Activated CD4-positive, alpha-beta T cell treated with anti-CD3 and anti-CD28 coated beads for 36 hours (primary cell): ENCODE data around the gene CCDC170. TPM values are rescaled to one million over a fixed set of nuclear protein-coding genes. Genes with fewer than 3 reads are reported as not detected.
A peak's percentile ranks its signal among the peaks of the same experiment; 100 is the strongest.

Experiments
- ATAC-seq: fragments of 200-7000 bp; cut with Tn5 transposase; one replicate; pipeline ENCODE4 v1.10.0; 2021; ENCODE audit warnings: mild to moderate bottlenecking, moderate library complexity
- CTCF ChIA-PET: fragments of 350-600 bp; sonication (Branson Sonifier 250); formaldehyde crosslinking; loops from one replicate; lab custom pipeline; 2021; ENCODE audit warnings: antibody characterized with exemption; lab: Charles Lee
- POLR2A ChIA-PET: fragments of 350-600 bp; sonication (Branson Sonifier 250); formaldehyde crosslinking; loops from one replicate; lab custom pipeline; 2021; ENCODE audit warnings: antibody characterized with exemption, inconsistent platforms; lab: Charles Lee
- DNase-seq: peaks from one replicate; pipeline ENCODE4 v3.0.0-alpha.2; 2020
- H3K27ac Mint-ChIP-seq: one replicate; pipeline ENCODE4 v1.8.0; 2021; ENCODE audit warnings: mixed read lengths
- H3K27me3 Mint-ChIP-seq: one replicate; pipeline ENCODE4 v1.8.0; 2021; ENCODE audit warnings: mixed read lengths
- H3K36me3 Mint-ChIP-seq: one replicate; pipeline ENCODE4 v1.8.0; 2021; ENCODE audit warnings: low read depth, mixed read lengths
- H3K4me1 Mint-ChIP-seq: one replicate; pipeline ENCODE4 v1.8.0; 2021; ENCODE audit warnings: mixed read lengths
- H3K4me3 Mint-ChIP-seq: one replicate; pipeline ENCODE4 v1.8.0; 2021; ENCODE audit warnings: mild to moderate bottlenecking, moderate library complexity, mixed read lengths
- H3K9me3 Mint-ChIP-seq: one replicate; pipeline ENCODE4 v1.8.0; 2021; ENCODE audit warnings: low read depth, mixed read lengths
- intact Hi-C, 2 experiments: fragments of 100-400 bp; cut with DNase I in 1 of 2; cut with micrococcal nuclease in 1 of 2; formaldehyde crosslinking; loops; one replicate each; pipeline versions ENCODE4 v1.14.2 to v1.15.1; 2022 to 2024; cut with DNase I, micrococcal nuclease
- total RNA-seq, 2 experiments: library from RNA; stranded (reverse); gene quantifications; one replicate each; pipeline ENCODE4 v1.2.3, GENCODE V29; 2021

Gene CCDC170
- total RNA-seq, 2 experiments from 2014 or later = not detected

DNA sequence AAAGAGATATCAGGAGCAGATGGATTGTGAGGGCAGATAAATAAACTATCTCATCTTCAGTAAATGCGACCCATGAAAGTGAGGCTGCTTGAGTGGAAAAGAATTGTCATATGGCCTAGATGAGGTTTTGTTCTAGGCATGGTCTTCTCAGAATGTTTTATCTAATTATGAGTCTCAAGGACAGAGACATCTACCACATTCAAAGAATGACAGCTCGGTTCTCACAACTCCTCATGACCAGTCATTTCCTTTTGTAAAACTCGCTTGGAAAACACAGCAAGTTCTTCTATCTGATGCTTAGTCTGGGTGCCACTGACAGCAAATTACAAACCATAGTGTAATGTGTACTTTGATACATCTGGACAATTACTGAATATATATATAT lies 140.5 kb downstream of the CCDC170 start:
- H3K4me3 Mint-ChIP-seq = no peak overlapping the region
- DNase-seq = no peak
- H3K27ac Mint-ChIP-seq = no peak overlapping the region
- peaks cover 5% of the 10 kb centered on the region for H3K4me1 Mint-ChIP-seq
- peaks cover 24% of the 10 kb centered on the region for H3K27me3 Mint-ChIP-seq
- intact Hi-C loops = loop anchor here in 1 of 2 experiments (2.0 to 5.0 kb wide), 2 partner anchors 68 kb away; no protein-coding TSS in a partner anchor
- peaks cover 1% of the 10 kb centered on the region for H3K9me3 Mint-ChIP-seq
- peak; percentile 91 for ATAC-seq
- H3K36me3 Mint-ChIP-seq = no peaks in the 10 kb centered on the region
- ChIA-PET POLR2A (no interaction called here), CTCF (no interaction called here)

DNA sequence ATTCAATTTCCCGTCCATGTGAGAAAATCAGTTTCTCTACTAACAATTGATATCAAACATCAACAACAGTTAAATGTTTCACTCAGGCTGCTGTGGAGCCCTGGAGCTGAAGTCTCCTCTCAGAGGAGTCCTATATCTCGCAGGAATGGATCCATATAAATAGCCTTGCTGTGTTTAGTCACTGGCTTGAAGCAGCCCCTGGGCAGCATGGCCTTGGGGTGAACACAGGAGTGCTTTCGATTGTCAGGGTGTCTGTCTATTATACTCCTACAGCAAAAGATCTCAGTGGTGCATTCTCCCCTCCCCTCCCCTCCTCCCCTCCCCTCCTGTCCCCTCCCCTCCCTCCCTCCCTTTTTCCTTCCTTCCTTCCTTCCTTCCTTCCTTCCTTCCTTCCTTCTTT lies 141.9 kb downstream of the CCDC170 start:
- no peak for DNase-seq
- H3K36me3 Mint-ChIP-seq = no peaks in the 10 kb centered on the region
- CTCF ChIA-PET = no interaction called here
- H3K4me3 Mint-ChIP-seq = no peak overlapping the region
- H3K27ac Mint-ChIP-seq = no peak overlapping the region
- POLR2A ChIA-PET = no interaction called here
- ATAC-seq = no peak
- H3K9me3 Mint-ChIP-seq = peaks cover 5% of the 10 kb centered on the region
- intact Hi-C loops = loop anchor here in 1 of 2 experiments (2.0 kb wide), 1 partner anchor 69 kb away; no protein-coding TSS in a partner anchor
- H3K4me1 Mint-ChIP-seq = peaks cover 5% of the 10 kb centered on the region
- H3K27me3 Mint-ChIP-seq = peaks cover 20% of the 10 kb centered on the region

DNA sequence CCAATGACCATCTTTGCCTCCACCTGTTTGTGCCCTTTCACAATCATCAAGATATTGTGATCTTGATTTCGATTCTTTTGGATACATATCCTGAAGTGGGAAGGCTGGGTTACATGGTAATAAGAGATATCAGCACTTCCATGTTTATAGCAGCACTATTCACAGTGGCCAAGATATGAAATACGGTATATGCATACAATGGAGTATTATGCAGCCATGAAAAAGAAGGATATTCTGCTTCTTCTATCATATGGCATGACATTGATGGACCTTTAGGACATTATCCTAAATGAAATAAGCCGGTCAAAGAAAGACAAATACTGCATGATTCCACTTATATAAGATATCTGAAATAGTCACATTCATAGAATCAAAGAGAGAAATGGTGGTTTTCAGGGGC lies 144.0 kb downstream of the CCDC170 start:
- peaks cover 21% of the 10 kb centered on the region for H3K27me3 Mint-ChIP-seq
- no peak overlapping the region for H3K27ac Mint-ChIP-seq
- H3K36me3 Mint-ChIP-seq = no peaks in the 10 kb centered on the region
- ChIA-PET POLR2A (no interaction called here), CTCF (no interaction called here)
- H3K9me3 Mint-ChIP-seq = peaks cover 9% of the 10 kb centered on the region
- intact Hi-C loops = no loop called here
- peaks cover 5% of the 10 kb centered on the region for H3K4me1 Mint-ChIP-seq
- DNase-seq (no peak), ATAC-seq (no peak)
- no peak overlapping the region for H3K4me3 Mint-ChIP-seq

GRCh38 chr6:151639750-151640149 lies 145.9 kb downstream of the CCDC170 start:
- POLR2A ChIA-PET = no interaction called here
- no peaks in the 10 kb centered on the region for H3K36me3 Mint-ChIP-seq
- peaks cover 34% of the 10 kb centered on the region for H3K27me3 Mint-ChIP-seq
- H3K4me3 Mint-ChIP-seq = no peak overlapping the region
- CTCF ChIA-PET = no interaction called here
- intact Hi-C loops = no loop called here
- H3K4me1 Mint-ChIP-seq = no peaks in the 10 kb centered on the region
- H3K9me3 Mint-ChIP-seq = peaks cover 11% of the 10 kb centered on the region
- H3K27ac Mint-ChIP-seq = no peak overlapping the region
- ATAC-seq (no peak), DNase-seq (no peak)

- ChIA-PET POLR2A (no interaction called here), CTCF (no interaction called here)
- no peaks in the 10 kb centered on the region for H3K4me1 Mint-ChIP-seq
- no peak overlapping the region for H3K27ac Mint-ChIP-seq
- peaks cover 11% of the 10 kb centered on the region for H3K9me3 Mint-ChIP-seq
- H3K36me3 Mint-ChIP-seq = no peaks in the 10 kb centered on the region
- no peak overlapping the region for H3K4me3 Mint-ChIP-seq
- peaks cover 40% of the 10 kb centered on the region for H3K27me3 Mint-ChIP-seq
- ATAC-seq (no peak), DNase-seq (no peak)
- intact Hi-C loops = no loop called here
Observed at GRCh38 chr6:151641028-151641427, 147.2 kb downstream of the CCDC170 start.

GRCh38 chr6:151647976-151648639 lies 154.3 kb downstream of the CCDC170 start:
- H3K27me3 Mint-ChIP-seq = peaks cover 46% of the 10 kb centered on the region
- H3K4me3 Mint-ChIP-seq = no peak overlapping the region
- intact Hi-C loops = no loop called here
- no peaks in the 10 kb centered on the region for H3K4me1 Mint-ChIP-seq
- POLR2A ChIA-PET = interaction anchor here (0.6 kb wide), 2 partner anchors 10 to 134 kb away, joined by 3 to 5 read pairs; no protein-coding TSS in a partner anchor
- CTCF ChIA-PET = interaction anchor here (0.6 to 1.4 kb wide), 4 partner anchors 10 to 478 kb away, joined by 3 read pairs; no protein-coding TSS in a partner anchor
- no peaks in the 10 kb centered on the region for H3K36me3 Mint-ChIP-seq
- no peak overlapping the region for H3K27ac Mint-ChIP-seq
- DNase-seq (peak; percentile 44), ATAC-seq (no peak)
- peaks cover 2% of the 10 kb centered on the region for H3K9me3 Mint-ChIP-seq

GRCh38 chr6:151649835-151650234 lies 156.0 kb downstream of the CCDC170 start:
- H3K4me1 Mint-ChIP-seq = no peaks in the 10 kb centered on the region

GRCh38 chr6:151651639-151652038 lies 157.8 kb downstream of the CCDC170 start:
- no peaks in the 10 kb centered on the region for H3K36me3 Mint-ChIP-seq
- H3K9me3 Mint-ChIP-seq = peaks cover 6% of the 10 kb centered on the region
- POLR2A ChIA-PET = no interaction called here
- DNase-seq = no peak
- no peaks in the 10 kb centered on the region for H3K4me1 Mint-ChIP-seq
- no peak overlapping the region for H3K27ac Mint-ChIP-seq
- H3K4me3 Mint-ChIP-seq = no peak overlapping the region
- peaks cover 19% of the 10 kb centered on the region for H3K27me3 Mint-ChIP-seq
- intact Hi-C loops = no loop called here
- CTCF ChIA-PET = interaction anchor here (1.0 kb wide), 1 partner anchor 705 kb away, joined by 3 read pairs; no protein-coding TSS in a partner anchor
- no peak for ATAC-seq

More at GRCh38 chr6:151649835-151650234, 156.0 kb downstream of the CCDC170 start:
- H3K27me3 Mint-ChIP-seq = peaks cover 33% of the 10 kb centered on the region
- CTCF ChIA-PET = interaction anchor here (1.5 kb wide), 1 partner anchor 115 kb away, joined by 5 read pairs; no protein-coding TSS in a partner anchor
- ATAC-seq (no peak), DNase-seq (no peak)
- intact Hi-C loops = no loop called here
- no peak overlapping the region for H3K27ac Mint-ChIP-seq
- POLR2A ChIA-PET = no interaction called here
- no peaks in the 10 kb centered on the region for H3K36me3 Mint-ChIP-seq
- H3K4me3 Mint-ChIP-seq = no peak overlapping the region
- peaks cover 4% of the 10 kb centered on the region for H3K9me3 Mint-ChIP-seq

DNA sequence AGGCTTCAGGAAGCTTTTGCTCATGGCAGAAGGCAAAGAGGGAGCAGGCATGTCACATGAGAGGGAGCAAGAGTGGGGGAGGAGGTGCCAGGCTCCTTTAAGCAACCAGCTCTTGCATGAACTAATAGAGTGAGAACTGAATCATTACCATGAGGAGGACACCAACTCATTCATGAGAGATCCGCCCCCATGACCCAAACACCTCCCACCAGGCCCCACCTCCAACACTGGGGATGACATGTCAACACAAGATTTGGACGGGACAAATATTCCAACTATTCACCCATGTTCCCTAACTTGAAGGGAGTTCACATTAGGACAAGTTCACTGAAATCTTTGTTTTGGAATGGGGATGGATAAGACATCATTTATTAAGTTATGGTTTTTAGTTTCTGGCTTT lies 158.5 kb downstream of the CCDC170 start:
- peaks cover 6% of the 10 kb centered on the region for H3K9me3 Mint-ChIP-seq
- H3K36me3 Mint-ChIP-seq = no peaks in the 10 kb centered on the region
- no peaks in the 10 kb centered on the region for H3K4me1 Mint-ChIP-seq
- ATAC-seq (no peak), DNase-seq (no peak)
- no peak overlapping the region for H3K27ac Mint-ChIP-seq
- ChIA-PET CTCF (interaction anchor here (0.9 to 1.0 kb wide), 2 partner anchors 616 to 705 kb away, joined by 3 to 5 read pairs; no protein-coding TSS in a partner anchor), POLR2A (no interaction called here)
- peaks cover 19% of the 10 kb centered on the region for H3K27me3 Mint-ChIP-seq
- intact Hi-C loops = no loop called here
- H3K4me3 Mint-ChIP-seq = no peak overlapping the region

GRCh38 chr6:151655099-151655498 lies 161.3 kb downstream of the CCDC170 start:
- Mint-ChIP-seq H3K4me1 (no peaks in the 10 kb centered on the region), H3K9me3 (peaks cover 6% of the 10 kb centered on the region), H3K4me3 (no peak overlapping the region), H3K27me3 (peaks cover 10% of the 10 kb centered on the region), H3K36me3 (no peaks in the 10 kb centered on the region), H3K27ac (no peak overlapping the region)
- no peak for ATAC-seq
- CTCF ChIA-PET = no interaction called here
- intact Hi-C loops = no loop called here
- POLR2A ChIA-PET = no interaction called here
- no peak for DNase-seq

GRCh38 chr6:151656392-151656791 lies 162.6 kb downstream of the CCDC170 start:
- no peak for ATAC-seq
- POLR2A ChIA-PET = no interaction called here
- Mint-ChIP-seq H3K4me3 (no peak overlapping the region), H3K27me3 (peaks cover 7% of the 10 kb centered on the region), H3K9me3 (peaks cover 6% of the 10 kb centered on the region), H3K36me3 (no peaks in the 10 kb centered on the region), H3K4me1 (no peaks in the 10 kb centered on the region), H3K27ac (no peak overlapping the region)
- CTCF ChIA-PET = interaction anchor here (0.5 to 1.0 kb wide), 3 partner anchors 9 to 469 kb away, joined by 3 read pairs; no protein-coding TSS in a partner anchor
- DNase-seq = no peak
- intact Hi-C loops = no loop called here

GRCh38 chr6:151658091-151658490 lies 164.3 kb downstream of the CCDC170 start:
- no peaks in the 10 kb centered on the region for H3K36me3 Mint-ChIP-seq
- POLR2A ChIA-PET = interaction anchor here (0.6 kb wide), 1 partner anchor 10 kb away, joined by 5 read pairs; no protein-coding TSS in a partner anchor
- peaks cover 6% of the 10 kb centered on the region for H3K9me3 Mint-ChIP-seq
- intact Hi-C loops = no loop called here
- H3K27ac Mint-ChIP-seq = no peak overlapping the region
- CTCF ChIA-PET = interaction anchor here (0.7 to 1.4 kb wide), 3 partner anchors 8 to 12 kb away, joined by 3 read pairs; no protein-coding TSS in a partner anchor
- ATAC-seq (no peak), DNase-seq (no peak)
- no peaks in the 10 kb centered on the region for H3K4me1 Mint-ChIP-seq
- H3K4me3 Mint-ChIP-seq = no peak overlapping the region
- peaks cover 8% of the 10 kb centered on the region for H3K27me3 Mint-ChIP-seq
